HG03442 (cell line): ENCODE results near the gene MORC4.

ENCODE experiments used
- ATAC-seq: cut with Tn5 transposase; IDR thresholded peaks from one replicate; pipeline ENCODE4 v1.9.1; 2021; ENCODE audit warnings: mild to moderate bottlenecking, moderate library complexity; ENCODE audit not compliant: unreplicated experiment

MORC4 gene

GRCh38 chrX:106954041-106954440 is 46.0 kb downstream of the MORC4 start:
- ATAC-seq, result no peak

DNA sequence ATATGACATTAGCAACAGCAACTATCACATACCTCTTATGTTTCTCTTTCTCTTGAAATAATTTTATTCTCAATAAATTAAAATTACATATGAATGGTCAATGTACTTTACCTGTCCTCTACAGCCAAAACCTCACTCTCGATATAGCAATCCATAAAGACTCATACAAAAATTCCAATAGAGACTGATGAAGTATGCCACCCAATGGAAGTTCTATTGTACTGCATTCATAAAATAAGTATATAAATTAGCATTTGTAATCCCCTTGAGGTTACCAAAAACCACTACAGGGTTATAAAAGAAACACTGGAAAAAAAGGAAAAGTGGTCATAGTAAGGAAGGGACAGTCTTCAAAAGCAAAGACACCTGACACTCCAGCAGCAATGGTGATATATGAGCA is 47.0 kb downstream of the MORC4 start:
- ATAC-seq, result no peak

GRCh38 chrX:106952538-106952937 is 47.5 kb downstream of the MORC4 start:
- no peak for ATAC-seq

DNA sequence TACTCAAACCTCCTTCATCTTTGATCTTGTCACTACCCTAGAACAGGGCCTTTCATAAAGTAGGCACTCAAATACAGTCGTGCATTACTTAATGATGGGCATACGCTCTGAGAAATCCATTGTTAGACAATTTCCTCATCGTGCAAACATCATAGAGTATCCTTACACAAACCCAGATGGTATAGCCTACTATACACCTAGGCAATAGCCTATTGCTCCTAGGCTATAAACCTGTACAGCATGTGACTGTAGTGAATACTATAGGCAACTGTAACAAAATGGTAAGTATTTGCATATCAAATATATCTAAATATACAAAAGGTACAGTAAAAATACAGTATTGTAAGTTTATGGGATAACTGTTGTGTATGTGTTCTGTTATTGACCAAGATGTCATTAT is 47.9 kb downstream of the MORC4 start:
- ATAC-seq, result no peak

DNA sequence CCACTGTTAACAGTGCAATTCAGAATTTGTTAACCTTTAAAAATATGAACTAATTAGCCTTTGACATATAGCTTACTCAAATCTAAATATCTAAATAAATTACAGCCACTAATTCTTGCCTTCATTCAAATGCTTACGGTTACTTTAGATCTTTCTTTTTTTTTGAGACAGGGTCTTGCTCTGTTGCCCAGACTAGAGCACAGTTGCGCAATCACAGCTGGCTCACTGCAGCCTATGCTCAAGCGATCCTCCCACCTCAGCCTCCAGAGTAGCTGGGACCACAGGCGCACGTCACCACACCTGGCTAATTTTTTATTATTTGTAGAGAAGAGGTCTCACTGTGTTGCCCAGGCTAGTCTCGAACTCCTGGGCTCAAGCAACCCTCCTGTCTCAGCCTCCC is 48.8 kb downstream of the MORC4 start:
- ATAC-seq, result no peak

DNA sequence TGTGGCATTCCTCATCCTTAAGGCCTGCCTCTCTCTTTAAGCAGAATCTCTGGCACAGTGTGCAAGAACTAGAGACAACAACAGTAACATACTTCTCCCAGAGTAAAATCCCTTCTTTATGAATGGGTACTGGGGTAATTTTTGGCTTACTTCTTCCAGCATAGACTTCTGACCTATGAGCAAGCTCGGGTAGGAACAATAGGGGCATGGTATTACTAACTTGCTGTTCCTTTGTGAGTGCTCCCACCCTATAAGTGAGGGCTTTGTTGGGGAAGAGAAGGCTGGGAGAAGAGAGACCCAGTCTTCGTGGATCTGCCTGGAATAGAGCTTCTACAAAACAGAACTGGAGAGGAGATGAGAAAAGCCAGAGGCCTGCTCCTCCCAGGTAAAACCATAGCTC is 49.6 kb downstream of the MORC4 start:
- ATAC-seq, result no peak

- no peak for ATAC-seq
Observed at GRCh38 chrX:106949366-106949765, 50.6 kb downstream of the MORC4 start.

DNA sequence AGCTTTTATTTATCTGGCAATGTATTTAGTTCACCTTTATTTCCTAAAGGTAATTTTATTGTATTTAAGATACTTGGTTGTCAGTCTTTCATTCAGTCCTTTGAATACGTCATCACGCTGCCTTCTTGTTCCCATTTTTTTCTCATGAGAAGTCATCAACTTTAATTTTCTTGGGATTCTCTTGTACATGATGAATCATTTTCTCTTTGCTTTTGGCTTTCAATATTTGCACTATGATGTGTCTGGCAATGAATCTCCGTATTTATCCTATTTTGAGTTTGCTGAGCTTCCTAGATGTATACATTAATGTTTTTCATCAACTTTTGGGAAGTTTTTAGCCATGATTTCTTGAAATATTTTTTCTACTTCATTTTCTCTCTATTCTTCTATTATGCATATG is 51.4 kb downstream of the MORC4 start:
- ATAC-seq, result no peak

DNA sequence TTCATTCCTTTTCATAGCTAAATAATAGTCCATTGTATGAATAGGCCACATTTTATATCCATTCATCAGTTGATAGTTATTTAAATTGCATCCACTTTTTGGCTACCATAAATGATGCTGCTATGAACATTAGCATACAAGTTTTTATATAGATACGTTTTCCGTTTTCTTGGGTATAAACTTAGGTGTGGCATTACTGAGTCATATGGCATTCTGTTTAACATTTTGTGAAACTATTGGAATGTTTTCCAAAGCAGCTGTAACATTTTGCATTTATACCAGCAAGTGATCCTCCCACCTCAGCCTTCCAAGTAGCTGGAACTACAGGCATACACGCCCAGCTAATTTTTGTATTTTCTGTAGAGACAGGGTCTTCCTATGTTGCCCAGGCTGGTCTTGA is 53.5 kb downstream of the MORC4 start:
- ATAC-seq, result no peak

DNA sequence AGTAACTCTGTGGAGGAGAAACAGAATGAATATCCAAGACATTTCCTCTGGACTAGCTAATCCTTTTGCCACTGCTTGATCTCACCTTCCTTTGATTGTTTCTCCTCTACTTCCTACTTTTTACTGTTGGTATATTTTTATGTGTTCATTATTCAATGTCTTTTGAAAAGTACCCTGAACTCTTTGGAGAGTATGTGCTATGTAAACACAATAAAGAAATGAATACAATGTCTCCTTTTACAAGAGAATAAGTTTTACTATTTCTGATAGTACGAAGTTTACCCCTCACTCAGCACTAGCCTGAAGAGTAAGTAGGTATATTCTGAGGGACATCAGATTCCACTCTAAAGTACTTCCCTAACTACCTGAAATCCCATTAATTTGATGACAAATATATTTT is 59.9 kb downstream of the MORC4 start:
- ATAC-seq, result no peak

GRCh38 chrX:106939566-106939965 is 60.4 kb downstream of the MORC4 start:
- no peak for ATAC-seq

GRCh38 chrX:106936246-106936645 is 63.8 kb downstream of the MORC4 start:
- no peak for ATAC-seq

GRCh38 chrX:106935175-106935574 is 64.8 kb downstream of the MORC4 start:
- no peak for ATAC-seq

DNA sequence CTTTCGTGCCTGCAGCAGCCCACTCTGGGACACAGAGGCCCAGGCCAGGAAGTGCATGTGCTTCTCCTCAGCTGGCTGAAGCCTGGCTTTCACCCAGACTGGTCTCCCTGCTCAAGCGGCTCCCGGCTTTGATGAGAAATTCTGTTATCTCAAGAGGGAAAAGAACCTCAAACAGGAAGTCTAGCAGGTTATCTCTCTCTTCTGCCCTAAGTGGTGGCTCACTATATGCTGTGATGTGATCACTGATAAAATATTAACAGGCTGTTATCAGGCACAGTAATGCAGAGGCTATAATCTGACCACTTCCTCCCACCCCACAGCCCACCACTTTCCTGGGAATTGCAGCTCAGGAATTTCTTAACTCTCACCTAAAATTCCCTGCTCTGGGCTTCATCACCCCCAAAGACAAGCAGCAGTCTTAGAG is 66.5 kb downstream of the MORC4 start:
- ATAC-seq, result no peak

GRCh38 chrX:106932960-106933537 is 67.0 kb downstream of the MORC4 start:
- ATAC-seq, result no peak

DNA sequence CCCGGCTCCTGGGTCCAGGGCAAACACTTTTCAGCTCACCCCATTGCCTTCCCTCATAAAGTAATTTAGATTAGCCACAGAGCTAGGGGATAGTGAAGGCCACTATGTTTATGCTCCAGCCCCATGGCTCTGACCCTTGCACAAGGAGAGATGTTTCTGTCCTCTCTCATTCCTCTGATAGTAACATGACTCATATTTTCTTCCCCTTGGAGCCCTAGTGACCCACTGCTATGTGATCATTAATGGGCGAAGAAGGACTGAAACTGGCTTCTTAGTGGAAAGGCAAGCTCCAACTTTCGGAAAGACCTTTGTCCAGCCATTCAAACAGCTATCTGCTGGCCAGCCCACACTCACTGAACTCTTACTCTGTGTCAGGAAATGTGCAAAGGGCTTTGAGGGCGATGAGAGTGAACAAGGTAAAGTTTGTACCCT is 67.5 kb downstream of the MORC4 start:
- no peak for ATAC-seq

DNA sequence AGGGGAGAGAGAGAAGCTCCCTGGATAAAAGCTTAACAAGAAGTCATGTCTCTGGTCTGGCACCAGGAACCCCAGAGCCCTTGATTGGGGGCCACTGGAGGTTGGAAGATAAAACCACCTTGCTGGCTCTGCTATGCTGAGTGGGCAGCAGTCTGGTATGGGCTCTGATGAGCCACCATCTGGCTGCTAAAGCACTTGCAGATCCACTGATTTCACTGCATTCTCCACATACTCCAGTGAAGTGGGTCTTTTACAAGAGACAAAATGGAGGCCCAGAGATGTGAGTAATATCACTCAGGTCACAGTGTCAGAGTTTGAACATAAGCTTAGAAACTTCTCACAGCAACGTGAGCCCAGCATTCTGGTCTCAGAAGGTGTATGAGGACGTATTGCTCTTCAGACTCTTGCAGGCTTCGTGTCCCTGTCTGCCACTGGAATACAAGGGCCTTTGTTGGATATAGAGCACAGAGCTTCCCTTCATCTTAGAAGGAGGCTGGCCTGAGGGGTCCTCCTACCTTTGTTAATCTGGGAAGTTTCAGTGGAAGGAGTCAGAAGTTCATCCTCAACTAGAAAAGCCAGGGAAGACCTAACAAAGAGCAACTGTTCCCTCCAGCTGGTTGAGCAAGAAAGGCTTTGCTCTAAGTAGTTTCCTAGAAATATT is 68.1 kb downstream of the MORC4 start:
- ATAC-seq, result no peak

DNA sequence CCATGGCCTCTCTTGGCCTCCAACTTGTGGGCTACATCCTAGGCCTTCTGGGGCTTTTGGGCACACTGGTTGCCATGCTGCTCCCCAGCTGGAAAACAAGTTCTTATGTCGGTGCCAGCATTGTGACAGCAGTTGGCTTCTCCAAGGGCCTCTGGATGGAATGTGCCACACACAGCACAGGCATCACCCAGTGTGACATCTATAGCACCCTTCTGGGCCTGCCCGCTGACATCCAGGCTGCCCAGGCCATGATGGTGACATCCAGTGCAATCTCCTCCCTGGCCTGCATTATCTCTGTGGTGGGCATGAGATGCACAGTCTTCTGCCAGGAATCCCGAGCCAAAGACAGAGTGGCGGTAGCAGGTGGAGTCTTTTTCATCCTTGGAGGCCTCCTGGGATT is 71.8 kb downstream of the MORC4 start:
- ATAC-seq, result no peak

GRCh38 chrX:106927700-106928099 is 72.3 kb downstream of the MORC4 start:
- ATAC-seq, result no peak

GRCh38 chrX:106927023-106927422 is 73.0 kb downstream of the MORC4 start:
- ATAC-seq, result no peak

- ATAC-seq, result no peak
Observed at GRCh38 chrX:106921637-106922036, 78.4 kb downstream of the MORC4 start.

DNA sequence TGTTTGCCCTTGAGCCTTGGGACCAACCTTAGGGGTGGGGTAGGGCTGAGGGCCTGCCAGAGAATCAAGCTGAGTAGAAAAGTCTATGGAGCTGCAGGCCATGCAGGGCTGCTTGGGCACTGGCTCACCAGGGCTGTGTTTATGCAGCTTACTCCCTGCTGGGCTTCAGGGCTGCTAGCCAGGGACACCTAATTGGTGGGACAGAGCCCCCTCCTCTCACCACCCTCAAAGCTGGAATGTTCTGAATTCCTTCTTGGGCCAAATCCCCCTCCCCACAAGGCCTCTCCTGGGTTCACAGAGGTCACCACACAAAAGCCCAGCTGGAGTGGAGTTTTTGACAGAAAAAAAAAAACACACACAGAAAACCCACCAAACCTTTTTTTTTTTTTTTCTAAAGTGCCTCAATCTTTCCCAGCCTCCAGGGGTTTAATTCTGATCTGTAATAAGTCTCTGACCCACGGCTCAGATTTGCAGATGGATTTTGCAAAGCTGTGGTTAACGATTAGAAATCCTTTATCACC is 80.0 kb downstream of the MORC4 start, which contains the start of gene CLDN2:
CLDN2 (plus strand) TSS at position 471 of the 521 bp plus-strand sequence. CDS start 7,827 bp downstream, outside the sequence.
- ATAC-seq, result no peak
